HG03439 (cell line): ENCODE data around the gene PODN.

Source experiments
- ATAC-seq: cut with Tn5 transposase; IDR thresholded peaks from one replicate; pipeline ENCODE4 v1.9.1; 2021; ENCODE audit warnings: mild to moderate bottlenecking, moderate library complexity; ENCODE audit not compliant: unreplicated experiment

Gene PODN

GRCh38 chr1:53112861-53113260, 50.8 kb downstream of the PODN start:
- ATAC-seq = no peak

- no peak for ATAC-seq
Measured at GRCh38 chr1:53114090-53114489, 52.1 kb downstream of the PODN start.

- no peak for ATAC-seq
Measured at GRCh38 chr1:53114581-53115400, 52.8 kb downstream of the PODN start.

- ATAC-seq = no peak
Measured at GRCh38 chr1:53115403-53116306, 53.6 kb downstream of the PODN start.

- ATAC-seq = no peak
Measured at GRCh38 chr1:53116307-53116810, 54.3 kb downstream of the PODN start.

GRCh38 chr1:53116933-53117600, 55.1 kb downstream of the PODN start:
- no peak for ATAC-seq

GRCh38 chr1:53117836-53118235, 55.8 kb downstream of the PODN start:
- ATAC-seq = no peak

GRCh38 chr1:53120659-53121058, 58.6 kb downstream of the PODN start:
- ATAC-seq = no peak

- no peak for ATAC-seq
Measured at GRCh38 chr1:53121319-53122172, 59.5 kb downstream of the PODN start.

- no peak for ATAC-seq
Measured at GRCh38 chr1:53122201-53122885, 60.3 kb downstream of the PODN start.

- ATAC-seq = no peak
Measured at GRCh38 chr1:53122961-53123413, 61.0 kb downstream of the PODN start.

- no peak for ATAC-seq
Measured at GRCh38 chr1:53123453-53124140, 61.6 kb downstream of the PODN start.

- ATAC-seq = no peak
Measured at GRCh38 chr1:53125122-53125521, 63.1 kb downstream of the PODN start.

GRCh38 chr1:53125623-53126360, 63.8 kb downstream of the PODN start:
- no peak for ATAC-seq

- no peak for ATAC-seq
Measured at GRCh38 chr1:53126495-53126894, 64.5 kb downstream of the PODN start.

- no peak for ATAC-seq
Measured at GRCh38 chr1:53127546-53127945, 65.5 kb downstream of the PODN start.

- no peak for ATAC-seq
Measured at GRCh38 chr1:53128401-53128800, 66.4 kb downstream of the PODN start.

GRCh38 chr1:53129891-53130597, 68.0 kb downstream of the PODN start:
- ATAC-seq = no peak
